ENCODE data around the gene PYGO1. TPM values are rescaled to one million over a fixed set of nuclear protein-coding genes. Genes with fewer than 3 reads are reported as not detected.

Gene PYGO1, protein sequence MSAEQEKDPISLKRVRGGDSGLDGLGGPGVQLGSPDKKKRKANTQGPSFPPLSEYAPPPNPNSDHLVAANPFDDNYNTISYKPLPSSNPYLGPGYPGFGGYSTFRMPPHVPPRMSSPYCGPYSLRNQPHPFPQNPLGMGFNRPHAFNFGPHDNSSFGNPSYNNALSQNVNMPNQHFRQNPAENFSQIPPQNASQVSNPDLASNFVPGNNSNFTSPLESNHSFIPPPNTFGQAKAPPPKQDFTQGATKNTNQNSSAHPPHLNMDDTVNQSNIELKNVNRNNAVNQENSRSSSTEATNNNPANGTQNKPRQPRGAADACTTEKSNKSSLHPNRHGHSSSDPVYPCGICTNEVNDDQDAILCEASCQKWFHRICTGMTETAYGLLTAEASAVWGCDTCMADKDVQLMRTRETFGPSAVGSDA
- 1 to 10 TPM in 1 of 2 donors, under 1 TPM in 1; 0.25 to 2.9 TPM for total RNA-seq
- polyA plus RNA-seq: under 1 TPM; 0.07 TPM

DNA sequence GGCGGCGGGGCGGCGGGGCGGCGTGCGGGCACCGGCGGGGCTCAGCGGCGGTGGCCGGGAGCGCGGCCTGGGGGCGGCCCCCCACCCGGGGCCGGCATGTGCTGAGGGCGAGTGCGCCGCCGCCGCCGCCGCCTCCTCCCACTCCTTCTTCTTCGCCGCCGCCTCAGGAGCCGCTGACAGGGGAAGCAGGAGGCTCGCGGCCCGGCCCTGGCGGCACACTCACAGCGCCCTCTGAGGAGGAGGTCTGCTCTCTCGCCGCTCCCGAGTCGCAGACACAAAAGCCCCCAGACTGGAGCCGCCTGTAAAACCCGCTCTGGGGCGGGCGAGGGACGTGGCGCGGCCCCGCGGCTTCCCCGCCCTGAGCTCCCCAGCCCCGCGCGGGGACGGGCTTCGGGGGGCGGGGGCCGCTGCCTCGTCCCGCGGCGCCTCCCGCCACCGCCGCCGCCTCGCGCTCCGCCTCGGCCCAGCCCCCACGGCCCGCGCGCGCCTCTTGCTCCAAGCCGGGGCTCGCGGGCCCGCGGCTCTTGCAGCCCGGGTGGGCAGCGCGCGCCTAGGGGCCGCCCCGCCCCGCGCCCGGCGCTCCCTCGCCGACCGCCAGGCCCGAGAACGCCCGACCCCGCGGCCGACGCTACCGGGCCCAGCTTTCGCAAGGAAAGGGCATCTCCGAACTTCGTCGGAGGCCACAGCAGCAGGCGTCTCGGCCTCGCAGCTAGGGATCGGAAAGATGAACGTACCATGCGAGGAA, at the start of gene PYGO1:
PYGO1 (minus strand) TSS at position 276 of the 745 bp plus-strand sequence. CDS start 462 bp downstream, outside the sequence.
- Histone ChIP-seq H3K9ac (ENCODE audit: low read depth in 1 of 2, low read length in 2 of 2) (no peak within 1 kb of the TSS), H3K4me1 (ENCODE audit: control insufficient read depth in 4 of 4, insufficient read depth in 4 of 4, low read length in 3 of 4) (peaks cover 5 to 10% (median 7%) of the 10 kb centered on the region in 4 donors), H3K27me3 (ENCODE audit: control insufficient read depth in 4 of 4, insufficient read depth in 4 of 4, low read length in 3 of 4) (peaks cover 0 to 34% (median 8%) of the 10 kb centered on the region in 4 donors), H3K27ac (ENCODE audit: low read depth in 1 of 2, low read length in 2 of 2) (no peak within 1 kb of the TSS), H3K36me3 (ENCODE audit: control insufficient read depth in 4 of 4, insufficient read depth in 3 of 4, low read depth in 1 of 4, low read length in 3 of 4) (no peaks in the 10 kb centered on the region), H3K9me3 (ENCODE audit: control insufficient read depth in 4 of 4, low read length in 3 of 4) (peaks cover 0 to 10% (median 0%) of the 10 kb centered on the region in 4 donors), H3K4me3 (ENCODE audit: low read depth in 1 of 3, low read length in 3 of 3) (peak within 1 kb of the TSS in 2 of 3 donors; percentile 43 to 66)
- peak; percentile 52 for DNase-seq (ENCODE audit: low spot score)
- TF ChIP-seq EGR1 (IDR thresholded peaks at IDR 0.05; ENCODE audit: low read depth in 2 of 2): no peak
- TF ChIP-seq HNF4A (conservative IDR thresholded peaks at IDR 0.05): no peak
- no peak for TF ChIP-seq YY1 (IDR thresholded peaks at IDR 0.05)
- no peak for TF ChIP-seq JUND (IDR thresholded peaks at IDR 0.05)
- no peak for TF ChIP-seq FOXA1 (IDR thresholded peaks at IDR 0.05)
- TF ChIP-seq, protein P1, sequence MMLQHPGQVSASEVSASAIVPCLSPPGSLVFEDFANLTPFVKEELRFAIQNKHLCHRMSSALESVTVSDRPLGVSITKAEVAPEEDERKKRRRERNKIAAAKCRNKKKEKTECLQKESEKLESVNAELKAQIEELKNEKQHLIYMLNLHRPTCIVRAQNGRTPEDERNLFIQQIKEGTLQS (IDR thresholded peaks at IDR 0.05): no peak
- TF ChIP-seq, protein P2, sequence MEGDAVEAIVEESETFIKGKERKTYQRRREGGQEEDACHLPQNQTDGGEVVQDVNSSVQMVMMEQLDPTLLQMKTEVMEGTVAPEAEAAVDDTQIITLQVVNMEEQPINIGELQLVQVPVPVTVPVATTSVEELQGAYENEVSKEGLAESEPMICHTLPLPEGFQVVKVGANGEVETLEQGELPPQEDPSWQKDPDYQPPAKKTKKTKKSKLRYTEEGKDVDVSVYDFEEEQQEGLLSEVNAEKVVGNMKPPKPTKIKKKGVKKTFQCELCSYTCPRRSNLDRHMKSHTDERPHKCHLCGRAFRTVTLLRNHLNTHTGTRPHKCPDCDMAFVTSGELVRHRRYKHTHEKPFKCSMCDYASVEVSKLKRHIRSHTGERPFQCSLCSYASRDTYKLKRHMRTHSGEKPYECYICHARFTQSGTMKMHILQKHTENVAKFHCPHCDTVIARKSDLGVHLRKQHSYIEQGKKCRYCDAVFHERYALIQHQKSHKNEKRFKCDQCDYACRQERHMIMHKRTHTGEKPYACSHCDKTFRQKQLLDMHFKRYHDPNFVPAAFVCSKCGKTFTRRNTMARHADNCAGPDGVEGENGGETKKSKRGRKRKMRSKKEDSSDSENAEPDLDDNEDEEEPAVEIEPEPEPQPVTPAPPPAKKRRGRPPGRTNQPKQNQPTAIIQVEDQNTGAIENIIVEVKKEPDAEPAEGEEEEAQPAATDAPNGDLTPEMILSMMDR (IDR thresholded peaks at IDR 0.05; ENCODE audit: low read depth, low read length, missing input control): no peak
- TF ChIP-seq TAF1 (conservative IDR thresholded peaks at IDR 0.05): no peak
- TF ChIP-seq, protein P3, sequence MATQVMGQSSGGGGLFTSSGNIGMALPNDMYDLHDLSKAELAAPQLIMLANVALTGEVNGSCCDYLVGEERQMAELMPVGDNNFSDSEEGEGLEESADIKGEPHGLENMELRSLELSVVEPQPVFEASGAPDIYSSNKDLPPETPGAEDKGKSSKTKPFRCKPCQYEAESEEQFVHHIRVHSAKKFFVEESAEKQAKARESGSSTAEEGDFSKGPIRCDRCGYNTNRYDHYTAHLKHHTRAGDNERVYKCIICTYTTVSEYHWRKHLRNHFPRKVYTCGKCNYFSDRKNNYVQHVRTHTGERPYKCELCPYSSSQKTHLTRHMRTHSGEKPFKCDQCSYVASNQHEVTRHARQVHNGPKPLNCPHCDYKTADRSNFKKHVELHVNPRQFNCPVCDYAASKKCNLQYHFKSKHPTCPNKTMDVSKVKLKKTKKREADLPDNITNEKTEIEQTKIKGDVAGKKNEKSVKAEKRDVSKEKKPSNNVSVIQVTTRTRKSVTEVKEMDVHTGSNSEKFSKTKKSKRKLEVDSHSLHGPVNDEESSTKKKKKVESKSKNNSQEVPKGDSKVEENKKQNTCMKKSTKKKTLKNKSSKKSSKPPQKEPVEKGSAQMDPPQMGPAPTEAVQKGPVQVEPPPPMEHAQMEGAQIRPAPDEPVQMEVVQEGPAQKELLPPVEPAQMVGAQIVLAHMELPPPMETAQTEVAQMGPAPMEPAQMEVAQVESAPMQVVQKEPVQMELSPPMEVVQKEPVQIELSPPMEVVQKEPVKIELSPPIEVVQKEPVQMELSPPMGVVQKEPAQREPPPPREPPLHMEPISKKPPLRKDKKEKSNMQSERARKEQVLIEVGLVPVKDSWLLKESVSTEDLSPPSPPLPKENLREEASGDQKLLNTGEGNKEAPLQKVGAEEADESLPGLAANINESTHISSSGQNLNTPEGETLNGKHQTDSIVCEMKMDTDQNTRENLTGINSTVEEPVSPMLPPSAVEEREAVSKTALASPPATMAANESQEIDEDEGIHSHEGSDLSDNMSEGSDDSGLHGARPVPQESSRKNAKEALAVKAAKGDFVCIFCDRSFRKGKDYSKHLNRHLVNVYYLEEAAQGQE (IDR thresholded peaks at IDR 0.05): no peak
- no peak for TF ChIP-seq RAD21 (IDR thresholded peaks at IDR 0.05)
- no peak for TF ChIP-seq GABPA (IDR thresholded peaks at IDR 0.05 in 1 of 2, conservative IDR thresholded peaks at IDR 0.05 in 1 of 2)
- TF ChIP-seq SP1 (IDR thresholded peaks at IDR 0.05): no peak
- no peak for TF ChIP-seq HNF4G (IDR thresholded peaks at IDR 0.05)
- TF ChIP-seq, protein P4, sequence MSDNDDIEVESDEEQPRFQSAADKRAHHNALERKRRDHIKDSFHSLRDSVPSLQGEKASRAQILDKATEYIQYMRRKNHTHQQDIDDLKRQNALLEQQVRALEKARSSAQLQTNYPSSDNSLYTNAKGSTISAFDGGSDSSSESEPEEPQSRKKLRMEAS (IDR thresholded peaks at IDR 0.05): no peak
- 3% methylated on average over 107 of the region's 107 CpGs for WGBS

DNA sequence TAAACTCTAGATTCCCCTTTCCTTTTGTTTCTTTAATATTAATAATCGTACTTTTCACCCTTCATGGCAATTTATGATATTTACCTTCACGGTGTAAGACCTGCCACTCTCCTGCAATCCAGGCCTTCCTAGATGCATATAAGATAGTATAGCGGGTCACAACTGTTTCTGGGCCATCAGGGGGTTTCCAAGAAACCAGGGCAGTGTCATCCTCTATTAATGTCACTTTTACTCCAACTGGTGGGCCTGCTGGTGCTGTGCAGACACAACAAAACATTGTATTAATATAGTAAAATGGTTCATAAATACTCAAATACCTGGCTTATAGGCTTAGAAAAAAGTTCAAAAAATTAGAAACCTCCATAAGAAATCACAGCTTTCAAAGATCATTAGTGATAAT, 48.9 kb upstream of the PYGO1 start:
- WGBS: 94% methylated on average over 3 of the region's 3 CpGs

More for the DNA sequence above, 48.9 kb upstream of the PYGO1 start:
- TF ChIP-seq TAF1 (conservative IDR thresholded peaks at IDR 0.05): no peak
- Histone ChIP-seq H3K36me3 (ENCODE audit: control insufficient read depth in 4 of 4, insufficient read depth in 3 of 4, low read depth in 1 of 4, low read length in 3 of 4) (no peaks in the 10 kb centered on the region), H3K4me1 (ENCODE audit: control insufficient read depth in 4 of 4, insufficient read depth in 4 of 4, low read length in 3 of 4) (no peaks in the 10 kb centered on the region), H3K27ac (ENCODE audit: low read depth in 1 of 2, low read length in 2 of 2) (no peak overlapping the region), H3K27me3 (ENCODE audit: control insufficient read depth in 4 of 4, insufficient read depth in 4 of 4, low read length in 3 of 4) (no peaks in the 10 kb centered on the region), H3K9ac (ENCODE audit: low read depth in 1 of 2, low read length in 2 of 2) (no peak overlapping the region), H3K4me3 (ENCODE audit: low read depth in 1 of 3, low read length in 3 of 3) (no peak overlapping the region), H3K9me3 (ENCODE audit: control insufficient read depth in 4 of 4, low read length in 3 of 4) (no peaks in the 10 kb centered on the region)
- no peak for DNase-seq (ENCODE audit: low spot score)
